A549 (cell line): ENCODE data around the gene TSPAN4. TPM values are rescaled to one million over a fixed set of nuclear protein-coding genes. Genes with fewer than 3 reads are reported as not detected.

Experiments used
- ATAC-seq, 2 experiments: fragments of 200-7000 bp in 1 of 2; fragments of >200 bp in 1 of 2; cut with Nextera tagmentation in 1 of 2; cut with Tn5 transposase in 1 of 2; 3 replicates each; pipeline versions ENCODE4 v1.8.0 to v1.9.1; 2018 to 2020; ENCODE audit warnings: mild to moderate bottlenecking in 1 of 2, moderate library complexity in 1 of 2
- CTCF ChIA-PET: fragments of 300-600 bp; sonication (Branson Sonifier 250); formaldehyde crosslinking; extraction: SDS; loops from one replicate; lab custom pipeline; 2021; ENCODE audit warnings: antibody characterized with exemption, inconsistent platforms; lab: Yijun Ruan, JAX
- POLR2A ChIA-PET: fragments of 350-600 bp; formaldehyde crosslinking; extraction: SDS; loops from one replicate; lab custom pipeline; 2021; ENCODE audit warnings: antibody characterized with exemption, inconsistent platforms; lab: Yijun Ruan, JAX
- DNase-seq, 2 experiments: peaks; one replicate each; pipeline versions ENCODE4 v3.0.0 to v3.0.0-alpha.2; 2011 to 2016; ENCODE audit warnings: low read depth in 1 of 2, low spot score in 1 of 2
- FAIRE-seq: peaks from 2 replicates; lab custom pipeline; 2011; peaks lifted over from hg19 to GRCh38; lab: Jason Lieb, UNC
- H3K27ac ChIP-seq, 2 experiments: fragments of >200 bp; sonication (Bioruptor Twin); formaldehyde crosslinking; 3 replicates each; pipeline ENCODE4 v1.5.1; 2016 to 2017
- H3K4me1 ChIP-seq: fragments of >200 bp; sonication (Bioruptor Twin); formaldehyde crosslinking; 3 replicates; pipeline ENCODE4 v1.6.1; 2016
- H3K4me2 ChIP-seq: fragments of >200 bp; sonication (Bioruptor Twin); formaldehyde crosslinking; 3 replicates; pipeline ENCODE4 v1.6.1; 2016
- H3K4me3 ChIP-seq: fragments of >200 bp; sonication (Bioruptor Twin); formaldehyde crosslinking; 3 replicates; pipeline ENCODE4 v1.5.1; 2016
- H3K9me3 ChIP-seq: fragments of >200 bp; sonication (Bioruptor Twin); formaldehyde crosslinking; 3 replicates; pipeline ENCODE4 v1.6.1; 2016
- CBX8 ChIP-seq: fragments of 200-600 bp; sonication (generic); IDR thresholded peaks from 2 replicates; pipeline ENCODE4 v1.6.1; 2016
- CHD2 ChIP-seq: fragments of 150-350 bp; IDR thresholded peaks from 2 replicates; pipeline ENCODE4 v1.6.1; 2014; ENCODE audit warnings: low read length; ENCODE audit not compliant: partially characterized antibody
- EHF ChIP-seq: fragments of 250-450 bp; sonication (Bioruptor Pico); IDR thresholded peaks from 2 replicates; pipeline ENCODE4 v1.5.0; 2020; ENCODE audit warnings: mild to moderate bottlenecking
- EHMT2 ChIP-seq: fragments of 200-600 bp; sonication (generic); IDR thresholded peaks from 2 replicates; pipeline ENCODE4 v1.6.1; 2016; ENCODE audit warnings: antibody characterized with exemption, low read depth, mild to moderate bottlenecking, moderate library complexity
- EP300 ChIP-seq, 2 experiments: fragments of >200 bp; sonication (Bioruptor Twin); formaldehyde crosslinking; IDR thresholded peaks; 2 replicates in 1 of 2; 3 replicates in 1 of 2; pipeline ENCODE4 v1.6.1; 2016 to 2017
- ESRRA ChIP-seq: fragments of 150-350 bp; IDR thresholded peaks from 2 replicates; pipeline ENCODE4 v1.6.1; 2014; ENCODE audit warnings: mild to moderate bottlenecking, low read length, borderline replicate concordance
- FOXS1 ChIP-seq: fragments of 250-450 bp; sonication (Bioruptor Pico); IDR thresholded peaks from 2 replicates; pipeline ENCODE4 v1.5.0; 2020; ENCODE audit warnings: mild to moderate bottlenecking, moderate library complexity
- GATA3 ChIP-seq: IDR thresholded peaks from 2 replicates; pipeline ENCODE4 v1.6.1; 2012; ENCODE audit warnings: borderline replicate concordance
- HOXA7 ChIP-seq: fragments of 250-450 bp; sonication (Bioruptor Pico); IDR thresholded peaks from 2 replicates; pipeline ENCODE4 v1.5.0; 2020; ENCODE audit warnings: mild to moderate bottlenecking, moderate library complexity
- HOXB5 ChIP-seq: fragments of 250-450 bp; sonication (Bioruptor Pico); IDR thresholded peaks from 2 replicates; pipeline ENCODE4 v1.5.0; 2020; ENCODE audit warnings: mild to moderate bottlenecking, moderate library complexity
- JUN ChIP-seq, 2 experiments: fragments of >200 bp; sonication (Bioruptor Twin); formaldehyde crosslinking; IDR thresholded peaks; 2 replicates in 1 of 2; 3 replicates in 1 of 2; pipeline ENCODE4 v1.6.1; 2016 to 2017
- NFE2L2 ChIP-seq: fragments of 150-350 bp; conservative IDR thresholded peaks from 2 replicates; pipeline ENCODE4 v1.6.1; 2014; ENCODE audit warnings: low read length
- RARB ChIP-seq: fragments of 250-450 bp; sonication (Bioruptor Pico); IDR thresholded peaks from 2 replicates; pipeline ENCODE4 v1.8.0; 2021; ENCODE audit warnings: mild to moderate bottlenecking, moderate library complexity
- RFX5 ChIP-seq: fragments of 450-650 bp; IDR thresholded peaks from 2 replicates; pipeline ENCODE4 v1.7.1; 2014; ENCODE audit warnings: antibody characterized with exemption, mild to moderate bottlenecking, moderate library complexity
- RNF2 ChIP-seq: fragments of 200-600 bp; sonication (generic); IDR thresholded peaks from 2 replicates; pipeline ENCODE4 v1.6.1; 2016; ENCODE audit warnings: low read depth, mild to moderate bottlenecking, antibody characterized with exemption, moderate library complexity, borderline replicate concordance
- WGBS: methylation state at CpG from one replicate; pipeline ENCODE4 v1.1.6; 2017; ENCODE audit errors: missing lambda C conversion rate; 5-methylcytosine and 5-hydroxymethylcytosine counted together
- polyA plus RNA-seq, 4 experiments: library from polyadenylated mRNA; depleted of rRNA in 3 of 4; stranded (reverse); fragments of >200 nt; fragmentation: RNase III in 1 of 4; extraction: RNeasy Plus Mini Kit Qiagen cat#74134 plus additional on column Dnase treatment in 1 of 4; gene quantifications; 2 replicates in 3 of 4; 3 replicates in 1 of 4; pipeline ENCODE4 v1.2.3, GENCODE V29; 2011 to 2017
- TF ChIP-seq, protein P1 (sequence below): fragments of 250-450 bp; sonication (Bioruptor Pico); IDR thresholded peaks from 2 replicates; pipeline ENCODE4 v1.5.0; 2020; ENCODE audit warnings: low read depth, mild to moderate bottlenecking, moderate library complexity
- TF ChIP-seq, protein P2 (sequence below): fragments of >200 bp; sonication (Bioruptor Twin); formaldehyde crosslinking; IDR thresholded peaks from 2 replicates; pipeline ENCODE4 v1.6.1; 2016

Gene TSPAN4
- polyA plus RNA-seq, 2 of the 4 experiments (the other 2 are of a cell fraction): 83.5 to 145 TPM

DNA sequence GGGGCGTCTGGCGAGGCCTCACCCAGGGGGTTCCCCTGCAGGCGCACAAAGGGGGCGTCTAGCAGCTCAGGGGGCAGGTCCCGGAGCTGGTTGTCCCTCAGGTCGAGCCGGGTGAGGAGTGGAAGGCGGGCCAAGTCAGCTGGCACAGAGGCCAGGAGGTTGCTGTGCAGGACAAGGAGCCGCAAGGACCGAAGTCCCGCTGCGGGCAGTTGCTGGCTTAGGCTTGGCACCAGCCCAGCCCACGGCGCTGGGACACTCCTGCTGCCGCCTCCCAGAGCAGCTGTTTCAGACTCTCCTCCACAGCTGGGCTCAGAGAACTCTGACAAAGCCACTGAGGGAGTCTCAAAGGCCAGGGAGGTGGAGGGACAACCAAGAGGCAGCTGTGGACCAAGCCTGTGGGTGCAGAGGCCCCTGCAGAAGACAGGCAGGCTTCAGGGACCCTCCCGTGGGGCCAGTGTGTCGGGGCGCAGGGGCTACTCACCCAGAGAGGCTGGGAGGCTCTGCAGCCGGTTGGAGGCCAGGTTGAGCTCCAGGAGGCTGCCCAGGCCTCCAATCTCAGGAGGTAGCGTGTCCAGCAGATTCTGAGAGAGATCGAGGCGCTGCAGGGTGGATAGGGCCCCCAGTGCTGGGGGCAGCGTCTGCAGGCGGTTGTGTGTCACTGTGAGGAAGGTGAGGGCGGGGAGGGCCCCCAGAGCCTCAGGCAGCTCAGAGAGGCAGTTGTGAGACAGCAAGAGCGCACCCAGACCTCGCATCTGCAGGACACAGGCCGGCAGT, 39.8 kb upstream of the TSPAN4 start:
- Histone ChIP-seq H3K27ac (no peak overlapping the region), H3K9me3 (no peaks in the 10 kb centered on the region)
- DNase-seq: no peak
- 82% methylated on average over 23 of the region's 28 CpGs for WGBS
- POLR2A ChIA-PET: interaction anchor here (2.0 kb wide), 1 partner anchor 17 kb away, joined by 9 read pairs; no protein-coding TSS in a partner anchor
- no peak for TF ChIP-seq ESRRA
- TF ChIP-seq FOXS1 (CRISPR knock-in tag): no peak
- TF ChIP-seq, protein P1, sequence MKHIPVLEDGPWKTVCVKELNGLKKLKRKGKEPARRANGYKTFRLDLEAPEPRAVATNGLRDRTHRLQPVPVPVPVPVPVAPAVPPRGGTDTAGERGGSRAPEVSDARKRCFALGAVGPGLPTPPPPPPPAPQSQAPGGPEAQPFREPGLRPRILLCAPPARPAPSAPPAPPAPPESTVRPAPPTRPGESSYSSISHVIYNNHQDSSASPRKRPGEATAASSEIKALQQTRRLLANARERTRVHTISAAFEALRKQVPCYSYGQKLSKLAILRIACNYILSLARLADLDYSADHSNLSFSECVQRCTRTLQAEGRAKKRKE (CRISPR knock-in tag): no peak
- TF ChIP-seq, protein P2, sequence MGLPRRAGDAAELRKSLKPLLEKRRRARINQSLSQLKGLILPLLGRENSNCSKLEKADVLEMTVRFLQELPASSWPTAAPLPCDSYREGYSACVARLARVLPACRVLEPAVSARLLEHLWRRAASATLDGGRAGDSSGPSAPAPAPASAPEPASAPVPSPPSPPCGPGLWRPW: no peak
- TF ChIP-seq JUN (IDR thresholded peaks at IDR 0.05): no peak
- no peak for TF ChIP-seq HOXA7 (CRISPR knock-in tag)
- TF ChIP-seq RARB (CRISPR knock-in tag): no peak
- no peak for TF ChIP-seq RFX5
- no peak for TF ChIP-seq EP300 (IDR thresholded peaks at IDR 0.05)
- TF ChIP-seq, all 56 proteins: peak for 0
- H3K4me2 ChIP-seq: no peak overlapping the region
- peaks cover 15% of the 10 kb centered on the region; the same call in 2 of the 3 replicates for H3K4me1 ChIP-seq
- ATAC-seq (no peak), FAIRE-seq (no peak)
- H3K4me3 ChIP-seq: no peak overlapping the region
- CTCF ChIA-PET: interaction anchor here (0.6 to 1.4 kb wide), 5 partner anchors 10 to 248 kb away, joined by 3 to 4 read pairs (median 3); no protein-coding TSS in a partner anchor

DNA sequence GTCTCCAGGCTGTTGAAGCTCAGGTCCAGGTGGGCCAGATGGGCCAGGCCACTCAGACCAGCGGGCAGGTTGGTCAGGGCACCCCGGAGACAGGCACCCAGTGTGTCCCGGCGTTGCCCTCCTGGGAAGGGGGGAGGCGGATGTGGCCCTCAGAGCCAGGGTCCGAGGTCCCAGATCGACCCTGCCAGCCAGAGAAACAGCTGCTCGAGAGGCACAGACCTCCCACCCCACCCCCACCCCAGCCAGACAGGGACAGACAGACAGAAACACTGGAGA, 39.2 kb upstream of the TSPAN4 start:
- CTCF ChIA-PET: interaction anchor here (1.1 to 1.4 kb wide), 3 partner anchors 16 to 249 kb away, joined by 3 to 4 read pairs (median 4); no protein-coding TSS in a partner anchor
- peak overlapping the region in 1 of 2 experiments; percentile 90; a peak in 3 of 6 replicates for H3K27ac ChIP-seq
- WGBS: no CpG with 5 or more reads among the region's 8 CpGs
- ATAC-seq: no peak
- peaks cover 21% of the 10 kb centered on the region for H3K4me1 ChIP-seq
- no peaks in the 10 kb centered on the region for H3K9me3 ChIP-seq
- TF ChIP-seq RNF2 (no peak), EHMT2 (no peak), EHF (CRISPR knock-in tag) (no peak), HOXB5 (no peak)
- POLR2A ChIA-PET: interaction anchor here (2.0 kb wide), 1 partner anchor 16 kb away, joined by 9 read pairs; no protein-coding TSS in a partner anchor
- H3K4me3 ChIP-seq: no peak overlapping the region
- H3K4me2 ChIP-seq: no peak overlapping the region; the same call in 2 of the 3 replicates
- FAIRE-seq: no peak
- no peak for DNase-seq

DNA sequence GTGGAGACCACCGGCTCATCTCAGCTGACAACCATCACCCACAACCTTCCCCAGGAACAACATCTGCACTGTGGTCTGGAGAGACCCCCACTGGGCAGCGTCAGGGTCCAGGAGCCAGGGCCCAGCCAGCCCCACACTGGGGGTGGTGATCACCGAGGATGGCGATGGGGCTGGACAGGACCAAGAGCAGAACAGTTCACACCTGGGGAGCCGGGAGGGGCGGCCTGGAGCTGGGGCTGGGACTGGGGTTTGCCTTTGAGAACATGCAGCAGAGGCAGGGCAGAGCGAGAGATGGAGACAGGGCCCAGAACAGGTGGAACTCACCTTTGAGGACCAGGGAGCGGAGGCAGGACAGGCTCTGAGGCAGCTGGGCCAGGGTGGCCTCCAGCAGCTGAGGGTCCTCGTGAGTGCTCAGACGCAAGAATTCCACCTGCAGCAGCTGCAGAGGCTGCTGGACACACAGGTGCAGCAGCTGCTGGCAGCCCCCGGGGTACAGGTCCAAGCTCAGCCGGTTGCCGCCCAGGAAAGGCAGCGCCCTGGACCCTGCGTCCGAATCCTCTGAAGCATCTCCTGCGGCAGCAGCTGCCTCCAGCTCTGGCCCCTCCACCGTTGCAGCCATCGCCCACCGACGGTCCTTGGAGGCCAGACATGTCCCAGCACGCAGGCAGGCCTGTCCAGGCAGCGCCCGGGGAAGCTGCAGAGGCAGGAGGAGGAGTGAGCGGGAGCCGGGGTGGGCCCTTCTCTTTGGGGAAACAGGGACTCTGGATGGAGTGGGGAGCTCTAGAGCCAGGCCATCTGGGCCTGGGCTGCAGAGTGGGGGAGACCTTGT, 38.7 kb upstream of the TSPAN4 start:
- Histone ChIP-seq H3K4me2 (peak overlapping the region; percentile 93), H3K27ac (peak overlapping the region; percentile 76 to 90), H3K9me3 (no peaks in the 10 kb centered on the region), H3K4me1 (peaks cover 22% of the 10 kb centered on the region), H3K4me3 (peak overlapping the region; percentile 60)
- DNase-seq (no peak), ATAC-seq (peak in 1 of 2 experiments; percentile 2; a peak in 1 of 6 replicates), FAIRE-seq (no peak)
- TF ChIP-seq CHD2 (no peak), GATA3 (no peak), RNF2 (no peak)
- POLR2A ChIA-PET: interaction anchor here (2.0 kb wide), 1 partner anchor 16 kb away, joined by 9 read pairs; no protein-coding TSS in a partner anchor
- CTCF ChIA-PET: interaction anchor here (1.0 to 1.4 kb wide), 3 partner anchors 8 to 21 kb away, joined by 3 to 4 read pairs (median 4); no protein-coding TSS in a partner anchor
- WGBS: 89% methylated on average over 23 of the region's 26 CpGs

DNA sequence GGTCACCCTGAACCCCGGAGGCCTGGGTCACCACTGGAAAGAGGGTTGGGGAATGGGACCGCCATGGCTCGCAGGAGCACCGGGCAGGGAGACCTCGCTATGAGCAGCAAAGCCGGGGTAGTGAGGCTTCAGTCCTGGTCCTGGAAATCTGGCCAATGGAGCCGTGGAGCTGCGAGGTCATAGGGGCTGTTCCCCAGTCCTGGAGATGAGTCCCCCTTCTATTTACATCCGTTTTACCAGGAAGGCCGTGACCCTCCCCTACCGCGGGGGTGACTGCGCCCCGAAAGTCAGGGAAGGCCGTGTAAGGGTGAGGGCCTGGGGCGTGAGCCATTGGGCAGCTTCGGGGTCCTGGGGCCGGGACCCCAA, 38.1 kb upstream of the TSPAN4 start:
- H3K4me2 ChIP-seq: peak overlapping the region; percentile 93
- 29% methylated on average over 18 of the region's 18 CpGs for WGBS
- peak overlapping the region; percentile 76 to 90 for H3K27ac ChIP-seq
- DNase-seq: no peak
- no peak for FAIRE-seq
- H3K4me1 ChIP-seq: peaks cover 22% of the 10 kb centered on the region
- ATAC-seq: no peak
- TF ChIP-seq CBX8 (no peak), EP300 (IDR thresholded peaks at IDR 0.05) (no peak), HOXA7 (CRISPR knock-in tag) (no peak), NFE2L2 (no peak)
- ChIA-PET POLR2A (interaction anchor here (2.0 kb wide), 1 partner anchor 15 kb away, joined by 9 read pairs; no protein-coding TSS in a partner anchor), CTCF (interaction anchor here (1.0 to 1.2 kb wide), 2 partner anchors 9 to 15 kb away, joined by 3 to 4 read pairs; no protein-coding TSS in a partner anchor)
- no peaks in the 10 kb centered on the region for H3K9me3 ChIP-seq
- peak overlapping the region; percentile 60 for H3K4me3 ChIP-seq
